Large intestine (tissue), 3 donors: ENCODE results near the gene ZC3H14. TPM values are rescaled to one million over a fixed set of nuclear protein-coding genes. Genes with fewer than 3 reads are reported as not detected.

Source experiments
- DNase-seq, 2 donors: peaks; one replicate each; pipeline versions ENCODE4 v3.0.0 to v3.0.0-alpha.2; 2013
- H3K27ac ChIP-seq: one replicate; pipeline ENCODE4 v1.5.1; 2013; ENCODE audit warnings: low read length
- H3K27me3 ChIP-seq: 2 replicates; pipeline ENCODE4 v1.6.1; 2013; ENCODE audit warnings: low read length; ENCODE audit not compliant: control insufficient read depth, insufficient read depth
- H3K36me3 ChIP-seq: 2 replicates; pipeline ENCODE4 v1.6.1; 2013; ENCODE audit warnings: low read length; ENCODE audit not compliant: control insufficient read depth, insufficient read depth
- H3K4me1 ChIP-seq: one replicate; pipeline ENCODE4 v1.6.1; 2013; ENCODE audit warnings: low read length; ENCODE audit not compliant: control insufficient read depth, insufficient read depth
- H3K4me3 ChIP-seq: one replicate; pipeline ENCODE4 v1.5.1; 2013; ENCODE audit warnings: low read length
- H3K9me3 ChIP-seq: one replicate; pipeline ENCODE4 v1.6.1; 2013; ENCODE audit warnings: mild to moderate bottlenecking, low read depth, low read length, moderate library complexity; ENCODE audit not compliant: control insufficient read depth
- WGBS: methylation state at CpG from one replicate; pipeline ENCODE4 v1.1.5; 2013; ENCODE audit warnings: low lambda C conversion rate; ENCODE audit not compliant: insufficient coverage; 5-methylcytosine and 5-hydroxymethylcytosine counted together
- polyA plus RNA-seq: library from polyadenylated mRNA; unstranded; fragments of 120-200 nt; gene quantifications from one replicate; pipeline ENCODE4 v1.2.1, GENCODE V29; 2013

ZC3H14 gene
- polyA plus RNA-seq, 1 donor: 65.0 TPM

- H3K36me3 ChIP-seq: peaks cover 3% of the 10 kb centered on the region
- DNase-seq: no peak
- no peak overlapping the region for H3K27ac ChIP-seq
- no peaks in the 10 kb centered on the region for H3K4me1 ChIP-seq
- 83% methylated on average over 1 of the region's 2 CpGs for WGBS
- H3K9me3 ChIP-seq: no peaks in the 10 kb centered on the region
- no peak overlapping the region for H3K4me3 ChIP-seq
- H3K27me3 ChIP-seq: no peaks in the 10 kb centered on the region
Observed at GRCh38 chr14:88621100-88621499, 58.3 kb downstream of the ZC3H14 start.

- no peaks in the 10 kb centered on the region for H3K36me3 ChIP-seq
- no peak overlapping the region for H3K4me3 ChIP-seq
- no peak overlapping the region for H3K27ac ChIP-seq
- H3K27me3 ChIP-seq: no peaks in the 10 kb centered on the region
- H3K4me1 ChIP-seq: no peaks in the 10 kb centered on the region
- DNase-seq: no peak
- WGBS: no CpG with 5 or more reads among the region's 3 CpGs
- H3K9me3 ChIP-seq: no peaks in the 10 kb centered on the region
Observed at GRCh38 chr14:88625671-88626070, 62.8 kb downstream of the ZC3H14 start.

- Histone ChIP-seq H3K9me3 (no peaks in the 10 kb centered on the region), H3K36me3 (no peaks in the 10 kb centered on the region), H3K27ac (no peak overlapping the region), H3K27me3 (no peaks in the 10 kb centered on the region), H3K4me3 (no peak overlapping the region), H3K4me1 (no peaks in the 10 kb centered on the region)
- no peak for DNase-seq
Observed at GRCh38 chr14:88628033-88628432, 65.2 kb downstream of the ZC3H14 start.

- H3K27me3 ChIP-seq: no peaks in the 10 kb centered on the region
- no peaks in the 10 kb centered on the region for H3K4me1 ChIP-seq
- H3K36me3 ChIP-seq: no peaks in the 10 kb centered on the region
- no peak for DNase-seq
- no peak overlapping the region for H3K27ac ChIP-seq
- H3K9me3 ChIP-seq: no peaks in the 10 kb centered on the region
- no peak overlapping the region for H3K4me3 ChIP-seq
Observed at GRCh38 chr14:88628462-88628861, 65.6 kb downstream of the ZC3H14 start.

- Histone ChIP-seq H3K4me1 (no peaks in the 10 kb centered on the region), H3K36me3 (no peaks in the 10 kb centered on the region), H3K27me3 (no peaks in the 10 kb centered on the region), H3K27ac (no peak overlapping the region), H3K9me3 (no peaks in the 10 kb centered on the region), H3K4me3 (no peak overlapping the region)
- no peak for DNase-seq
- WGBS: no CpG with 5 or more reads among the region's 6 CpGs
Observed at GRCh38 chr14:88630565-88630964, 67.7 kb downstream of the ZC3H14 start.

- no peaks in the 10 kb centered on the region for H3K4me1 ChIP-seq
- DNase-seq: no peak
- H3K4me3 ChIP-seq: no peak overlapping the region
- WGBS: no CpG with 5 or more reads among the region's 3 CpGs
- H3K9me3 ChIP-seq: no peaks in the 10 kb centered on the region
- H3K27ac ChIP-seq: no peak overlapping the region
- H3K27me3 ChIP-seq: no peaks in the 10 kb centered on the region
- H3K36me3 ChIP-seq: no peaks in the 10 kb centered on the region
Observed at GRCh38 chr14:88631091-88631490, 68.3 kb downstream of the ZC3H14 start.

- Histone ChIP-seq H3K36me3 (no peaks in the 10 kb centered on the region), H3K27ac (no peak overlapping the region), H3K4me3 (no peak overlapping the region), H3K9me3 (no peaks in the 10 kb centered on the region), H3K4me1 (no peaks in the 10 kb centered on the region), H3K27me3 (no peaks in the 10 kb centered on the region)
- DNase-seq: no peak
- no CpG with 5 or more reads among the region's 2 CpGs for WGBS
Observed at GRCh38 chr14:88632512-88632911, 69.7 kb downstream of the ZC3H14 start.

- Histone ChIP-seq H3K9me3 (no peaks in the 10 kb centered on the region), H3K36me3 (no peaks in the 10 kb centered on the region), H3K27ac (no peak overlapping the region), H3K4me3 (no peak overlapping the region), H3K27me3 (no peaks in the 10 kb centered on the region), H3K4me1 (no peaks in the 10 kb centered on the region)
- no peak for DNase-seq
- WGBS: no CpG with 5 or more reads among the region's 1 CpG
Observed at GRCh38 chr14:88639221-88639620, 76.4 kb downstream of the ZC3H14 start.

GRCh38 chr14:88660056-88660455, 97.2 kb downstream of the ZC3H14 start:
- Histone ChIP-seq H3K27ac (no peak overlapping the region), H3K4me3 (no peak overlapping the region), H3K9me3 (no peaks in the 10 kb centered on the region), H3K4me1 (no peaks in the 10 kb centered on the region), H3K36me3 (no peaks in the 10 kb centered on the region), H3K27me3 (no peaks in the 10 kb centered on the region)
- DNase-seq: no peak
- WGBS: 86% methylated on average over 1 of the region's 5 CpGs

GRCh38 chr14:88667555-88668273, 104.9 kb downstream of the ZC3H14 start:
- Histone ChIP-seq H3K4me3 (no peak overlapping the region), H3K27ac (no peak overlapping the region), H3K4me1 (no peaks in the 10 kb centered on the region), H3K9me3 (no peaks in the 10 kb centered on the region), H3K27me3 (no peaks in the 10 kb centered on the region), H3K36me3 (no peaks in the 10 kb centered on the region)
- peak; percentile 43 to 65 for DNase-seq
- no CpG with 5 or more reads among the region's 4 CpGs for WGBS

GRCh38 chr14:88668448-88669116, 105.7 kb downstream of the ZC3H14 start:
- no peaks in the 10 kb centered on the region for H3K9me3 ChIP-seq
- H3K4me1 ChIP-seq: no peaks in the 10 kb centered on the region
- no peaks in the 10 kb centered on the region for H3K27me3 ChIP-seq
- H3K36me3 ChIP-seq: no peaks in the 10 kb centered on the region
- no peak overlapping the region for H3K4me3 ChIP-seq
- WGBS: 100% methylated on average over 1 of the region's 3 CpGs
- DNase-seq: no peak
- H3K27ac ChIP-seq: no peak overlapping the region
